ENCODE results near the gene TVP23A.

GRCh38 chr16:10787304-10787703 is 31.3 kb downstream of the TVP23A start:
- TF ChIP-seq RAD21 (IDR thresholded peaks at IDR 0.05; ENCODE audit: insufficient read depth, low read depth, low read length) (no peak), EED (IDR thresholded peaks at IDR 0.05; ENCODE audit: low read depth) (no peak), PRDM15 (CRISPR knock-in tag; IDR thresholded peaks at IDR 0.05) (no peak), CEBPB (IDR thresholded peaks at IDR 0.05; ENCODE audit: borderline replicate concordance in 1 of 2, low read depth in 2 of 2, low read length in 2 of 2) (no peak), CTCF (IDR thresholded peaks at IDR 0.05 in 2 of 3, conservative IDR thresholded peaks at IDR 0.05 in 1 of 3; ENCODE audit: control insufficient read depth in 2 of 3, extremely low read depth in 1 of 3, insufficient read depth in 1 of 3, low read depth in 3 of 3, low read length in 3 of 3) (no peak), MAX (IDR thresholded peaks at IDR 0.05; ENCODE audit: low read depth, low read length) (no peak), RFX5 (IDR thresholded peaks at IDR 0.05; ENCODE audit: low read depth, low read length) (no peak), EZH2 (IDR thresholded peaks at IDR 0.05; ENCODE audit: borderline replicate concordance, control insufficient read depth, low read depth, low read length) (no peak), CBFB (IDR thresholded peaks at IDR 0.05; ENCODE audit: low read depth) (no peak)
